COLO668 (cell line): ENCODE measurements around the gene TNFAIP8L1.

Source experiments
- DNase-seq: peaks from one replicate; lab custom pipeline; 2025; ENCODE audit not compliant: unreplicated experiment; lab: John Stamatoyannopoulos, UW

The TNFAIP8L1 gene

DNA sequence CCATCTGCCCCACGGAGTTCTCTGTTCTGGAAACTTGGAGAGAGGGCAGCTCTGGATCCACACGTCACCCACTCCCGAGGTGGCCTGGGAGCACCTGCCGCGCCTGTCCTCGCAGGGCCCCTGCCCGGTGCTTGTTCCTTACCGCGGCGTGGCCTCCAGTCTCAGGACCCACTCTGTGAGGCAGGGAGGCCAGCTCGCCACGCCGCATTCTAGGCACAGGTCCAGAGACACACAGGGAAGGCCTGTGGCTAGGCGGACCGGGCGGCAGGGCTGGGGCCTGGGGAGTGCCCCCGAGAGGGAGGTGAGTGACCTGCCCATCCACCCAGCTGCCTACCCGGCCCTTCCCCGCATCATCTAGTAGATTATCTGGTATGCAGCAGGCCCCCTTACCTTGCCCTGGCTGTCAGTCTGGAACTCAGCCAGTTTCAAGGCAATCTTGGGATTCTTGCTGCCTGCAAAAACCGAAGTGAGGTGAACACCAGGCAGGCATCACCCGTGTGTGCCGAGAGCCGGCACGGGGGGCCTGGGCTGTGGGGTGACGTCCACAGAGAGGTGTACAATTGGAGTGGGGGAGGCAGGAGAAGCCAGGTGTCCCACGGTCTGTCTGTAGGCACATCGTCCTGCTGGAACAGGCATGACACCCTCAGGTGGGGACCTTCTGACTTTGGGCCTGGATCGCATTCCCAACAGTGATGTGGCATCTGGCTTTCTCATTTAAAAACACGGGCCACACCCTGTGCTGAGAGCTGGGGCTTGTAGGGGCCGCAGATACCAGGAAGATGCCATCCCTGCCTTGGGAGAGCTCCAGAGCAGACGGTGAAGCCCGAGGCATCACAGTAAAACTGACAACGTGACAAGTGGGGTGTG, 60.7 kb downstream of the TNFAIP8L1 start:
- no peak for DNase-seq

GRCh38 chr19:4700693-4700970, 61.3 kb downstream of the TNFAIP8L1 start:
- no peak for DNase-seq

DNA sequence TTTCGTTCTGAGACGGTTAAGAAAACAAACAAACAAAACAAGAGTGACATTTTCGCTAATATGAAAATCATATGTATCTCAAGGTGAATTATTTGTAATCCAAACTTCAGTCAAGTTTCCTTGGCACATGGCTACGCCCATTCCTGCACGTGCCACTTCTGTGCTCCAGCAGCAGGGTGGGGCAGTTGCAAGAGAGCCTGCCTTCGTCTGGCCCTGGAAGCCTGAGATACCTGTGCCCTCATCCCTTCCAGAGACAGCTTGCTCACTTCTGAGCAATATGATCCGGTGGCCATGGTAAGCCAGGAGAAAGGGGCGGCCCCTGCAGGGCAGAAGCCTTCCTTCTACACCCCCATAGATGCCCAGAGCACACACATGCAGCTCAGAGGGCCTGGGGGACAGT, 62.2 kb downstream of the TNFAIP8L1 start:
- no peak for DNase-seq

DNA sequence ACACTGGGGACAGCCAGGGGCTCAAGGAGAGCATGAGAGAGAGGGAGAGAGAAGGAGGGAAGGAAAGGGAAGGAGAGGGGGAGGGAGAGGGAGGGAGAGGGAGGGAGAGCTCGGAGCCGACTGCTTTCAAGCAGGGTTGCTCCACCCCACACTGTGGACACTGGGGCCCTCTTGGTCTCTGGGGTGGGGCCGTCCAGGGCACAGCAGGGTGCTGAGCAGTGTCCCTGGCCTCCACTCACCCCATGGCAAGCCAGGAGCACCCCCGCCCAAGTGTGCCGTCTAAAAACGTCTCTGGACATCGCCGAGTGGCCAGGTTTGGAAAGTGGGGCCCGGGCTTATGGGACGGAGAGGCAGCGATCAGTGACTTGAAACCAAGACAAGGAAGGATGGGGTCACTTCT, 63.4 kb downstream of the TNFAIP8L1 start:
- DNase-seq, result no peak

- DNase-seq, result no peak
Observed at GRCh38 chr19:4703671-4704316, 64.5 kb downstream of the TNFAIP8L1 start.

DNA sequence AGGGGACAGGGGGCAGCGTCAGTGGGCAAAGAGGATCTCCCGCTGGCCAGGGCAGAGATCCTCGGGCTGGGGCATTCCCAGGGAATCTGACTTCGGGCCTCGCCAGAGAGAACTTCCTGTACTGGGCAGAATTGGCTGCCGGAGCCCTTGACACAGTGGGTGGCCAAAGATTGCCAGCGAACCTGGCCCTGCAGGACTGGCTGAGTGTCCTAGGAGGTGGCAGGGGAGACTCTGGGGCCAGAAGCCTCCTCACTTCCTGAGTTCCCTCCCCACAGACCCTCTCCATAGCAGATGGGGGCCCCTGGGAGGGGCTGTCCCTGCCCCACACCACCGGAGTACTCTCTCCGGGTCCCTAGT, 65.0 kb downstream of the TNFAIP8L1 start:
- DNase-seq, result no peak
